Activated CD4-positive, alpha-beta T cell treated with anti-CD3 and anti-CD28 coated beads, Interleukin-2, amount 50 U/mL, for 4 hours (primary cell): Measurements from ENCODE around the gene FAM3D.
"Not testable (repeated sequence)": the region's sequence is repeated elsewhere in the genome, so short reads cannot be mapped to it uniquely, and the experiment has no call there.

Source experiments
- DNase-seq, 2 experiments: peaks; one replicate each; pipeline ENCODE4 v3.0.0-alpha.2; 2020

FAM3D gene

GRCh38 chr3:58666683-58667082, at the start of gene FAM3D:
TSS of gene FAM3D (minus strand) at chr3:58666774. CDS start at chr3:58655563, 11,211 bp downstream.
- no peak for DNase-seq

- no peak for DNase-seq
Measured at GRCh38 chr3:58713715-58714401, 47.3 kb upstream of the FAM3D start.

GRCh38 chr3:58711871-58712270, 45.3 kb upstream of the FAM3D start:
- no peak for DNase-seq

- not testable (repeated sequence) for DNase-seq
Measured at GRCh38 chr3:58708983-58709382, 42.4 kb upstream of the FAM3D start.

GRCh38 chr3:58708116-58708791, 41.7 kb upstream of the FAM3D start:
- DNase-seq = no peak

- no peak for DNase-seq
Measured at GRCh38 chr3:58707390-58707930, 40.9 kb upstream of the FAM3D start.

GRCh38 chr3:58706395-58707167, 40.0 kb upstream of the FAM3D start:
- DNase-seq = no peak

GRCh38 chr3:58704745-58705144, 38.2 kb upstream of the FAM3D start:
- no peak for DNase-seq

GRCh38 chr3:58704304-58704703, 37.7 kb upstream of the FAM3D start:
- not testable (repeated sequence) for DNase-seq

GRCh38 chr3:58698246-58698645, 31.7 kb upstream of the FAM3D start:
- DNase-seq = no peak

- no peak for DNase-seq
Measured at GRCh38 chr3:58697561-58697960, 31.0 kb upstream of the FAM3D start.

- not testable (repeated sequence) for DNase-seq
Measured at GRCh38 chr3:58696813-58697212, 30.2 kb upstream of the FAM3D start.

- DNase-seq = no peak
Measured at GRCh38 chr3:58696093-58696492, 29.5 kb upstream of the FAM3D start.

- DNase-seq = not testable (repeated sequence)
Measured at GRCh38 chr3:58695284-58695683, 28.7 kb upstream of the FAM3D start.

GRCh38 chr3:58693940-58694850, 27.6 kb upstream of the FAM3D start:
- DNase-seq = no peak

- DNase-seq = no peak
Measured at GRCh38 chr3:58692484-58692883, 25.9 kb upstream of the FAM3D start.

GRCh38 chr3:58691997-58692396, 25.4 kb upstream of the FAM3D start:
- DNase-seq = no peak

- no peak for DNase-seq
Measured at GRCh38 chr3:58690490-58690889, 23.9 kb upstream of the FAM3D start.

- DNase-seq = no peak
Measured at GRCh38 chr3:58688574-58688973, 22.0 kb upstream of the FAM3D start.

GRCh38 chr3:58686847-58687246, 20.3 kb upstream of the FAM3D start:
- DNase-seq = no peak

- DNase-seq = no peak
Measured at GRCh38 chr3:58685641-58686040, 19.1 kb upstream of the FAM3D start.

GRCh38 chr3:58683466-58683865, 16.9 kb upstream of the FAM3D start:
- DNase-seq = no peak
